ENCODE results near the gene PEMT. TPM values are rescaled to one million over a fixed set of nuclear protein-coding genes. Genes with fewer than 3 reads are reported as not detected.

PEMT gene
- total and polyA plus RNA-seq, 9 of the 15 experiments (the other 6 are each of a cell fraction or from before 2014, with no cell fraction given), result 1.4 to 36.4 (median 13.6) TPM

GRCh38 chr17:17603895-17604225 lies 12.4 kb upstream of the PEMT start:
- Histone ChIP-seq H3K4me3 (no peak overlapping the region), H3K9me1 (ENCODE audit: control insufficient read depth, insufficient read depth, low read length) (no peaks in the 10 kb centered on the region), H3K27ac (ENCODE audit: extremely low read depth, low read depth, low read length) (no peak overlapping the region), H3K36me3 (ENCODE audit: control insufficient read depth, insufficient read depth, low read length) (no peaks in the 10 kb centered on the region), H3K9ac (ENCODE audit: insufficient read depth in 1 of 2, low read depth in 2 of 2, low read length in 2 of 2) (no peak overlapping the region), H3K4me1 (replicated peaks in 1 of 2; ENCODE audit: control insufficient read depth in 2 of 2, insufficient read depth in 2 of 2, low read length in 2 of 2) (peaks cover 7 to 24% of the 10 kb centered on the region in 2 experiments), H3K27me3 (ENCODE audit: control insufficient read depth in 2 of 2, insufficient read depth in 2 of 2, low read length in 2 of 2) (no peaks in the 10 kb centered on the region), H4K20me1 (replicated peaks; ENCODE audit: control insufficient read depth, insufficient read depth, low read length) (no peaks in the 10 kb centered on the region), H3K4me2 (ENCODE audit: insufficient read depth, low read length) (no peak overlapping the region), H2AFZ (ENCODE audit: low read depth, low read length) (no peak overlapping the region), H3K79me2 (ENCODE audit: control insufficient read depth, insufficient read depth, low read length) (no peaks in the 10 kb centered on the region), H3K9me3 (replicated peaks; ENCODE audit: control insufficient read depth, insufficient read depth, low read depth, low read length) (no peaks in the 10 kb centered on the region)
- intact Hi-C loops (cut with micrococcal nuclease), result no loop called here
- ChIA-PET POLR2A (interaction anchor here (1.2 to 1.9 kb wide), 2 partner anchors 10 to 14 kb away, joined by 4 read pairs; no protein-coding TSS in a partner anchor), CTCF (ENCODE audit: low intra/inter-chr PET ratio) (no interaction called here)
- in situ Hi-C loops (cut with MboI), result no loop called here
- ATAC-seq, result no peak
- no TSS peak for BruUV-seq (replicated peaks)
- WGBS (ENCODE audit: insufficient coverage, low coverage, missing lambda C conversion rate), result 73% methylated on average over 1 of the region's 1 CpG
- TF ChIP-seq ZNF23 (CRISPR knock-in tag; IDR thresholded peaks at IDR 0.05) (no peak), NFIX (CRISPR knock-in tag; IDR thresholded peaks at IDR 0.05; ENCODE audit: low read depth) (peak; percentile 81), STAG1 (CRISPR knock-in tag; IDR thresholded peaks at IDR 0.05; ENCODE audit: borderline replicate concordance) (no peak), NFXL1 (CRISPR knock-in tag; IDR thresholded peaks at IDR 0.05) (no peak), KLF16 (IDR thresholded peaks at IDR 0.05) (no peak), POLR2AphosphoS5 (IDR thresholded peaks at IDR 0.05; ENCODE audit: control insufficient read depth, insufficient read depth, low read depth, low read length) (no peak), ATF6 (CRISPR knock-in tag; IDR thresholded peaks at IDR 0.05) (no peak), HNRNPUL1 (IDR thresholded peaks at IDR 0.05; ENCODE audit: low read length) (no peak), NFIC (IDR thresholded peaks at IDR 0.05) (peak; percentile 97), CCNT2 (IDR thresholded peaks at IDR 0.05; ENCODE audit: borderline replicate concordance, extremely low read depth, insufficient read length, low read depth, low read length) (no peak), RBBP5 (IDR thresholded peaks at IDR 0.05; ENCODE audit: borderline replicate concordance, insufficient read depth, low read length, poor library complexity, severe bottlenecking) (no peak)
- FAIRE-seq, result no peak
- DNase-seq (ENCODE audit: extremely low read depth in 1 of 4, low spot score in 3 of 4), result peak in 1 of 4 experiments; percentile 1

Data from K562 (cell line).